ENCODE data around the gene ARHGAP31.
"Not testable (repeated sequence)": the region's sequence is repeated elsewhere in the genome, so short reads cannot be mapped to it uniquely, and the experiment has no call there.

Gene ARHGAP31

GRCh38 chr3:119322021-119322834 is 28.0 kb downstream of the ARHGAP31 start:
- no peak for DNase-seq

- peak; percentile 94 for DNase-seq
Observed at GRCh38 chr3:119322835-119323722, 28.9 kb downstream of the ARHGAP31 start.

- DNase-seq = no peak
Observed at GRCh38 chr3:119323723-119324085, 29.5 kb downstream of the ARHGAP31 start.

- DNase-seq = no peak
Observed at GRCh38 chr3:119324899-119325298, 30.7 kb downstream of the ARHGAP31 start.

- no peak for DNase-seq
Observed at GRCh38 chr3:119326976-119327375, 32.8 kb downstream of the ARHGAP31 start.

- DNase-seq = no peak
Observed at GRCh38 chr3:119329551-119329950, 35.4 kb downstream of the ARHGAP31 start.

GRCh38 chr3:119330181-119330580 is 36.0 kb downstream of the ARHGAP31 start:
- no peak for DNase-seq

GRCh38 chr3:119330858-119331257 is 36.7 kb downstream of the ARHGAP31 start:
- DNase-seq = no peak

- DNase-seq = no peak
Observed at GRCh38 chr3:119331661-119332060, 37.5 kb downstream of the ARHGAP31 start.

- DNase-seq = no peak
Observed at GRCh38 chr3:119333773-119334509, 39.8 kb downstream of the ARHGAP31 start.

GRCh38 chr3:119336823-119337222 is 42.6 kb downstream of the ARHGAP31 start:
- DNase-seq = no peak

- DNase-seq = not testable (repeated sequence)
Observed at GRCh38 chr3:119337407-119337806, 43.2 kb downstream of the ARHGAP31 start.

GRCh38 chr3:119338754-119339153 is 44.6 kb downstream of the ARHGAP31 start:
- no peak for DNase-seq

- DNase-seq = no peak
Observed at GRCh38 chr3:119340014-119340413, 45.8 kb downstream of the ARHGAP31 start.

GRCh38 chr3:119340446-119340845 is 46.3 kb downstream of the ARHGAP31 start:
- DNase-seq = no peak

- DNase-seq = no peak
Observed at GRCh38 chr3:119342176-119342575, 48.0 kb downstream of the ARHGAP31 start.

- DNase-seq = no peak
Observed at GRCh38 chr3:119343719-119344118, 49.5 kb downstream of the ARHGAP31 start.

- DNase-seq = no peak
Observed at GRCh38 chr3:119346076-119346496, 51.9 kb downstream of the ARHGAP31 start.

- no peak for DNase-seq
Observed at GRCh38 chr3:119347036-119347435, 52.9 kb downstream of the ARHGAP31 start.

- DNase-seq = no peak
Observed at GRCh38 chr3:119349354-119350041, 55.3 kb downstream of the ARHGAP31 start.

GRCh38 chr3:119350114-119350513 is 55.9 kb downstream of the ARHGAP31 start:
- no peak for DNase-seq

- no peak for DNase-seq
Observed at GRCh38 chr3:119351581-119351980, 57.4 kb downstream of the ARHGAP31 start.
